HFF-Myc (cell line): Measurements from ENCODE around the gene KHDC1L.

Experiments used
- DNase-seq: peaks from one replicate; pipeline ENCODE4 v3.0.0-alpha.2; 2011; ENCODE audit warnings: low read depth; ENCODE audit errors: extremely low read depth
- H3K4me3 ChIP-seq: replicated peaks from 2 replicates; pipeline ENCODE4 v1.5.1; 2011; ENCODE audit warnings: low read depth, mild to moderate bottlenecking, control low read depth, low read length
- TF ChIP-seq, protein P1 (sequence below): IDR thresholded peaks from 2 replicates; pipeline ENCODE4 v1.5.1; 2012; ENCODE audit warnings: mild to moderate bottlenecking, low read depth, low read length, control low read depth; ENCODE audit errors: missing control alignments

Gene KHDC1L

GRCh38 chr6:73180763-73181619 is 44.3 kb downstream of the KHDC1L start:
- no peak overlapping the region for H3K4me3 ChIP-seq

DNA sequence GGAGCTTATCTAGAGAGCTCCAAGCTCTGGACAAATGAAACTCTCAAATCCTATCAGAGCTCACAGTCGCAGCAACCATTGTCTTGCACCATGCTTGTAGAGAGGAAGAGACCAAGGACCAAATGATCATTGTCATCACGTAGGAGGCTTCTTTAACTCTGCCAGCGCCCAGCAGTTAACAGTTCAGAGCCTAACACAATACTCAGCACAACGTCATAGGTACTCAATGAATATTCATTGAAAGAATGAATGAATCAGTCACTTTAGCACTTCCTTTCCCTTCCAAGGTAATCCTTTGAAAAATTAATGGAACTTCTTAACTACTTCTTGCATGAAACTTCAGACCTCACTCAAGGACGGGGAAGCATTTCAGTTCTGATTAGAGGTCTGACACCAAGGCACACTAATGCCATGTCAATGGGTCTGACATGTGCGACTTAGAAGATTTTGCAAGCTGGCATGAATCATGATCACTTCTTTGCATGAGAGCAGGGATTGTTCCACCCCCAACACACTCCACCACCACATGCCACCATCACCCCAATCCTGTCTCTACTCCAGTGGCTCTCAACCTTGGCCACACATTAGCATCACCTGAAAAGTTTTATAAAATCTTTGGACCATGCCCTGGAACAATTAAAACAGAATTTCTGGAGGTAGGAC is 45.1 kb downstream of the KHDC1L start:
- TF ChIP-seq, protein P1, sequence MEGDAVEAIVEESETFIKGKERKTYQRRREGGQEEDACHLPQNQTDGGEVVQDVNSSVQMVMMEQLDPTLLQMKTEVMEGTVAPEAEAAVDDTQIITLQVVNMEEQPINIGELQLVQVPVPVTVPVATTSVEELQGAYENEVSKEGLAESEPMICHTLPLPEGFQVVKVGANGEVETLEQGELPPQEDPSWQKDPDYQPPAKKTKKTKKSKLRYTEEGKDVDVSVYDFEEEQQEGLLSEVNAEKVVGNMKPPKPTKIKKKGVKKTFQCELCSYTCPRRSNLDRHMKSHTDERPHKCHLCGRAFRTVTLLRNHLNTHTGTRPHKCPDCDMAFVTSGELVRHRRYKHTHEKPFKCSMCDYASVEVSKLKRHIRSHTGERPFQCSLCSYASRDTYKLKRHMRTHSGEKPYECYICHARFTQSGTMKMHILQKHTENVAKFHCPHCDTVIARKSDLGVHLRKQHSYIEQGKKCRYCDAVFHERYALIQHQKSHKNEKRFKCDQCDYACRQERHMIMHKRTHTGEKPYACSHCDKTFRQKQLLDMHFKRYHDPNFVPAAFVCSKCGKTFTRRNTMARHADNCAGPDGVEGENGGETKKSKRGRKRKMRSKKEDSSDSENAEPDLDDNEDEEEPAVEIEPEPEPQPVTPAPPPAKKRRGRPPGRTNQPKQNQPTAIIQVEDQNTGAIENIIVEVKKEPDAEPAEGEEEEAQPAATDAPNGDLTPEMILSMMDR = no peak
- H3K4me3 ChIP-seq = no peak overlapping the region

More at GRCh38 chr6:73180763-73181619, 44.3 kb downstream of the KHDC1L start:
- TF ChIP-seq, protein P1 = peak; percentile 77
- peak; percentile 66 for DNase-seq

DNA sequence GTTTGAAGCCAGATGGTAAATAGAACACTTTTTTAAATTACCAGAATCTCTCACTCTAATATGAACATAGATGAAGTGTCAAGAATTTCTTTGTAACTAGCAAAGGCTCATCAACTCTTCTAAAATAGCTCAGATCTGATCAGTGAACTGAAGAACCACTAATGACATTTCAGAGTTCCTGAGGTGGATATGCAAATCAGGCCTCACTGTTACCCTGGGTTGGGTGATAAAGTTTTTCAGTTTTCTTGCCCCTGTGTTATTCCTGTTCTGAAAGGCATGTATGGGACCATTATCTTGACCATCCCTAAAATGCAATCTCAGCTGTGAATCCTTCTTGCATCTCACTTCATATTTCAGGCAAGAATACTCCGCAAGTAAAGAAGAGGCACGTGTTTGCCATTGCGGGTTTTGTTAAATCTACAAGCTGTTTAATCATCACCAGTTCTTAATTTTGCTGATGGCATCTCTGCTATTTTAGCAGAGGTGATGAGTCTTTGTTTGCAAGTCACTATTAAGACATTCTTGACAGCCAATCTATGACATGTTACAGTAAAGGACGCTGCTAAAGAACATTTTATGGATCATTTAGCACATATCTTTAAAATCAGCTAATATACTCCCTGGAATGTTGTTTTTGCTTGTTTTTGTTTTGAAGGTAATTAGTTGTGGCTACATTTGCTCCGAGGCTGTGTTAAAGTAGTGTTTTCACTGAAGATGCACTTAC is 47.9 kb downstream of the KHDC1L start:
- no peak for DNase-seq
- no peak overlapping the region for H3K4me3 ChIP-seq
- TF ChIP-seq, protein P1 = no peak

More for the DNA sequence above, 45.1 kb downstream of the KHDC1L start:
- no peak for DNase-seq

- TF ChIP-seq, protein P1 = no peak
- no peak for DNase-seq
- H3K4me3 ChIP-seq = no peak overlapping the region
Measured at GRCh38 chr6:73176057-73176456, 49.2 kb downstream of the KHDC1L start.

DNA sequence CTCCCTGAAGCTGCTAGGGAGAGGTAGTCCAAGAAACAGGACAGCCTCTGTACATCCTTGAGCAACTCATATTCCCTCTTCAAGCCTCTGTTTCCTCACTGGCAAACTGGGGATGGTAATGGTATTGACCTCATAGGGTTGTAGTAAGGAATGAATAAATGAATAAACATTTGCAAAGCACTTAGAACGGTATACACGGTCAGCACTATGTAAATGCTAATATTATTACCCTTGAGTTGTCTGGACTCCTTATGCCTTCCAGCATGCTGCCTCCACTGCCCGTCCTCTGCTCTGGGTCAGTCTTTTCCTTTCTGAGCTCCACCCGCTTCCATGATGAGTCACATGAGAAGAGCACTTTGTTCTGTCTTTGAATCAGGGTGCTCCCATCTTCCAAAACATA is 50.6 kb downstream of the KHDC1L start:
- H3K4me3 ChIP-seq = no peak overlapping the region
- no peak for DNase-seq
- TF ChIP-seq, protein P1 = no peak
